NCI-H1436 treated with DMSO at 0.1 percent for 48 hours (cell line): ENCODE measurements around the gene THBS2.
"Not testable (repeated sequence)": the region's sequence is repeated elsewhere in the genome, so short reads cannot be mapped to it uniquely, and the experiment has no call there.

Experiments used
- DNase-seq: peaks from one replicate; lab custom pipeline; 2025; lab: John Stamatoyannopoulos, UW

The THBS2 gene

DNA sequence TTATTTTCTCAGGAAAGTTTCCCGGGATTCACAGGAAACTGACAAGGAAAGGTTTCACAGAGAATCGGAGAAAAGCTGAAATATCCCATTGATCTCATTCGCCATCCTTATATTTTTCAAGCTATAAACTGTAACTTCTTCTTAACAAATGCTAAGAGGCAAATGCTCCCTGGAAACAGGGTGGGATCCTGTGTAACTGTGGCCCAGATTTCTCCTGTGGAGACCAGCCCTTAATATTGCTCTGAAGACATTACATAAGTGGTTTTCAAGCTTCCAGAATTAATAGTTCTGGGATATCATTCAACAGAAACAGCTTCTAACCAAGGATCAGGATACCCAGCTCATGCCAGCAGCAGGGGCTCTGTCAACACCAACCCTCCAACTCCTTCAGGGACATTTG is 69.2 kb downstream of the THBS2 start:
- DNase-seq = no peak

DNA sequence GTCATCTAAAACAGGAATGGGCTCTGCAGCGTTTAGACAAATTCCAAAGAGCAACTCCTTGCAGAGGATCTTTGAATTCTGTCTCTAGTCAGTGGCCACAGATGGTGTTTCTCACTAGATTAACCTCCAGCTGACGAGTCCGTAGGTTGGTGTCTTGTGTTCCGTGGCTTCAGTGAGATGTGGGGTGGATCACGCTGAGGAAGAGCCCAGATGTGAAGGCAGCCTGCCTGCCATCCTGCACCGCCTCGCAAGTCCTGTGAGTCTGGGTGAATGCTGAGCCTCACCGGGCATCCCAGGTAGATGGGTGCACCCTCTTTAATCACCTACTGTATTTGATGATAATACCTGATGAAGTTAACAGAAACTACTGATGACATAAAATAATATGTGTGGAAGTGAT is 70.4 kb downstream of the THBS2 start:
- DNase-seq = no peak

DNA sequence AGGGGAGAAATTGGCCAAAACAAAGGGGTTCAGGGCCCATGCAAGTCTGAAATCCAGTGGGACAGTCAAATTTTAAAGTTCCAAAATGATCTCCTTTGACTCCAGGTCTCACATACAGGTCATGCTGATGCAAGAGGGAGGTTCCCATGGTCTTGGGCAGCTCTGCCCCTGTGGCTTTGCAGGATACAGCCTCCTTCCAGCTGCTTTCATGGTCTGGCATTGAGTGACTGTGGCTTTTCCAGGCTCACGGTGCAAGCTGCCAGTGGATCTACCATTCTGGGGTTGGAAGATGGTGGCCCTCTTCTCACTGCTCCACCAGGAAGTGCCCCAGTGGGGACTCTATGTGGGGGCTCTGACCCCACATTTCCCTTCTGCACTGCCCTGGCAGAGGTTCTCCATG is 73.8 kb downstream of the THBS2 start:
- not testable (repeated sequence) for DNase-seq

DNA sequence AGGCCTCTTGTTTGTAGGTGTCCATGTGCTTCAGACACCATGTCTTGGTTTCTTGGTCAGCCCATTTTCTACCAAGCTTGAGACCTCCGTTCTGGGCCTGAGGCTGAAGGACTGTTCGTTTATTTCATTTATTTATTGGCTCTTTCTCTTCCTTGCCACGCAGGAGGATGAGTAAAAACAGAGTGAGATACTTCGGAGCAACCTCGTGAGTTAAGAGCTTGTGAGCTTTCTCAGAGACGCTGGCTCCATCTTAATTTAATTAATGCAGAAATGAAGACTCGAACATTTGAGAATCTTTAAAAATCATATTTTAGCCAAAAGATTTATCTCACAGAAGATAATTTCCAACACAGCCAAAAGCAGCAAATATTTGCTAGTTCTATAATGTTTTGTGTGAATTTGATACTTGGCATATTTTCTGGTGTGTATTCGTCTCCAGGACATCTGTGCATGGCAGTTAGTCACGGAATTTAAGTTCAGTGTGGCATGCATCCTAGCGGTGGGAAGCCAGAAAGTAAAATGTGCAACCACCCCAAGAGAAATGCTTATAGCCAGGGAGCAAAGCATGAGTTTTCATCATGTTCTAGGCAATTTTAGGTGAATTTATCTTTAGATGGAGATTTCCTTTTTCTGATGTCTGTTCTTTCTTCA is 76.0 kb downstream of the THBS2 start:
- no peak for DNase-seq

DNA sequence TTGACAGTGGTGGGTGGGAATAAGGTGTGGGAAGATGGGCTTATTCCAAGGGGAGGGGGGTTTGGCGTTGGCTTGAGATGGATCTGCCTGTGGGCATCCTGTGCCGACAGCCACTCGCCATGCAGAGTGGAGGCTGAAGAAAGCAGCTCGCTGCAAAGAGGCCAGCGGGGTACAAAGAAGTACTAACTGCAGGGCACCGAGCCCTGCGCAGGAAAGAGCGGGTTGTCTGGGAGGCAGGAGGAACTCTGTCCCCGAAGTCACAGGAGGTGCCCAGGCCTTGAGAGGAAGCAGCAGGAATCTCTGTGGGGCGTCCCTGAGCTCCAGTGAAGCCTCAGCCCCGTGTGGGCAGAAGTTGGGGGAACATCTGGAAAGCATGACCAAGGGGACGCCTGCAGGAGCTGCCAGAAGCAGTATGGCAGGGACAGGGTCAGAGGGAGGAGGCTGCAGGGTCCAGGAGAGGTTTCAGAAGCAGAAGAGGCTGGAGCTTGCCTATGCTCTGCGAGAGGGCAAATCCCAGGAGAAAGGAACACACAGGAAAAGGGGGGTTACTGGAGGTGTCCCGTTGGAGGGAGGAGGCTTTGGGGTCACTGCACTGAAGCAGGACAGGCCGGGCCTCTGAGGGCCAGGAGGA is 77.2 kb downstream of the THBS2 start:
- no peak for DNase-seq

DNA sequence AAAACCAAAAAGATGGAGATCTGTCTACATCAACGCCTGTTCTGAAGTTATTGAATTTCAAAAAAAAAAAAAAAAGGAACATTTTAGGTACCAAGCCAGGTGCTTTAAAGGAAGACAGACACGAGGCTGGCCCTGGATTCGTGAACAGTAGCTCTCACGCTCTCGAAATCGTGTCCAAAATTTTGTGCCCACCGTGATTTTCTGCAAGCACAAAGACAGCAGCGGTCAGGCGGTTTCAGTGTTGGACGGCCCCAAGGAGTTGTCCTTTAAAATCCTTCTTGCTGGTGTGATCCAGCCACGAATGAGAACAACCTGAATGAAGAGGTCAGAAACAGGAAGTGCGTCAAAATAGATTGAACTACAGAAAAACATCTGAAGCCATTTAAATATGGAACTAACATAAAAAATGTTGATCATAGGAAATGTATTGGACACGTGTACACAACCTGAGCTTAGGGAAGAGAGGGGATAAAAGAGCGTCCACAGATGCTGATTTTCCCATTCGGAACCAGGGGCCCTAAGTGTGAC is 78.2 kb downstream of the THBS2 start:
- DNase-seq = no peak

DNA sequence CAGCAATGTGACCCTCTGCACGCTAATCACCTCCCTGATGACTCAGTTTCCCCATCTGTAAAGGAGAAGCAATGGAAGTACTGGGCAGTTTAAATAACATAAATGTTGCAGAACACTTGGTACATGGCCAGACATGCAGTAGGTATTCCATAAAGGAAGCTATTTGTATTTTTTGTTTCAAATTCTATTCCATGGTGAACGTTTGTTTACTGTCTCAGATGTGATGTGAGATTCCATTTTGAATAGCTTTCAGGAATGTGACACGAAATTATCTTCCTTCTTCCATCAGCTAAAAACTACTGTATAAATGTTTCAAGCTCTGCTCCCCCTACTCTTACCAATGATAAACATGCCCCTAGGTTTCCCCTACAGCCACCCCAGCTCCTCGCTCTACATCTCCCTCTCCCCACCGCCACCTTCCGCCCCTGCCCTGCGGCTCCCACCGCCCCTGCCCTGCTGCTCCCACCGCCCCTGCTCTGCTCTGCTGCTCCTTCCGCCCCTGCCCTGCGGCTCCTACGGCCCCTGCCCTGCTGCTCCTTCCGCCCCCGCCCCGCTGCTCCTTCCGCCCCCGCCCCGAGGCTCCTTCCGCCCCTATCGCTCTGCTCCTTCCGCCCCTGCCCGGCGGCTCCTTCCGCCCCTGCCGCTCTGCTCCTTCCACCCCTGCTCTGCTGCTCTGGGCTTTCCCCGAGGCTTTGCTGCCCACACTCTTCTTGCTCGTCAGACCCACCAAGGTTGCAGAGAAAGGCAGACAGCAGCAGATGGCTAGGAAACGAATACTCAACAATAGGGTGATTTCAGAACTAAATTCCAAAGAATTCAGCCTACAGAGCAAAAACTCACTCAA is 78.9 kb downstream of the THBS2 start:
- DNase-seq = no peak

DNA sequence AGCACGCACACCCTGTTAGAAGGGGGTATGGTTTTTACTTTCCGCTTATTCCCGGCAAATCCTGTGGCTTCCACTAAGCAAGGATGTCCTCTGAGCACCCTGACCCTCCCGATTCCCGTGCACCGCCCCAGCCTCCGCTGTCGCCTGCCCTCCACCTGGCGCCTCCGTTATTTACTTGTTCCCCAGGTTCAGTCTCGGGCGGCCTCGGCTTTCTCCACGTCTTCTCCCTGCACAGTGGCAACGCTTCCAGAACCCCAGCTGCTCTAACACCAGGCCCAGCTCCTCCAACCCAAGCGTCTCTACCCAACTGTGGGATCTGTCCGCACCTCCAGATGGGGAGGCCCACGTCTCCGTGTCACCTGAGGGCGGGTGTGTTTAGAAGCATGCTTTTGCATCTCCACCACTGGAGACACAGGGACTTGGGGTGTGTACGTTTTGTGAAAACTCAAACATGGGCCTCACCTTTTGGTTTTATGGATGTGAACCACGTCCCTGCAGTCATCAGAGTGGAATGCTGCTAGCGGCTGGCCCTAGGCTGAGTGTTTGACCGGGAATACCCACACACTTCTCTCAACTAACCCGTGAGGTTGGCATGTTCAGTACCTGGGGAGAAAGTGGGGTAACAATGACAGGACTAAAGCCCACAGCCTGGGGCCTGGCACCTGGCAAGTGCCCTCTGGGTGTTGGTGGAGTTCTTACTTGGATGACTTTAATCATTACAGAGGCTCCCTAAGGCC is 79.9 kb downstream of the THBS2 start:
- DNase-seq = no peak

DNA sequence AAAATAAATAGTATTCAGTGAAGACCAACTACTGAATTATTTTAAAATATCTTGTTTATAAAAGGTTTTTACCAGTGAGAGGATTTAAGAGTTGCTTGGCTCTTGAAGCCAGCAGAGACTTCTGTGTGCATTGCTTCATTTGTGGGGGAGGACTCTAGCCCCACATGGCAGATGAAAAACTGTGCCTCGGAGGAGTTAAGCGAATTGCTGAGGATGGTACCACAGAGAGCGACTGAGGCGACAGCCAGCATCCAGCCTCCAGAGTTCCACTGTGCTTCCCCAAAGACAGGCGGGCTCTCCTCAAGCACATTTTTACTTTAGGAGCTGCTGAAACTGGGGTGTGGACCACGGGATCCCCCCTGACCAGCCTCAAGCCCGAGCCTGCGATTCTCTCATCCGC is 80.7 kb downstream of the THBS2 start:
- DNase-seq = no peak

DNA sequence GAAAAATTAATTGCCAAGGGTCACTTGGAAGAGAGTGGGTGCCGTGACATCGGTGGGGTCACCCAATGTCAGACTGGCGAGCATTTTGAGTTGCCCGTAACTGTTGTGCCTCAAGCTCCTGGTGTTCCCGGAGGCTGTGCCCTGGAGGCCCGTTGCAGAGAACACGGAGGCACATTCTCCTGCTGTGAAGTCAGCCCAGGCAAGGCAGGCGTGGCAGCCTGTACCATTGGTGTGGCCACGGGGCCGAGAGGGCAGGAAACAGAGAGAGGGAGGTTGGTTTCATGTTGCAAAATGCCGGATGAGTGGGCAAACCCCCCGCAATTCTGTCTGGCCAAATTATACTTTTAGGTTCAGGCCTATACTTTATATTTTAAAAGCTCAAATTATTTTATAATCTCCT is 81.2 kb downstream of the THBS2 start:
- no peak for DNase-seq

DNA sequence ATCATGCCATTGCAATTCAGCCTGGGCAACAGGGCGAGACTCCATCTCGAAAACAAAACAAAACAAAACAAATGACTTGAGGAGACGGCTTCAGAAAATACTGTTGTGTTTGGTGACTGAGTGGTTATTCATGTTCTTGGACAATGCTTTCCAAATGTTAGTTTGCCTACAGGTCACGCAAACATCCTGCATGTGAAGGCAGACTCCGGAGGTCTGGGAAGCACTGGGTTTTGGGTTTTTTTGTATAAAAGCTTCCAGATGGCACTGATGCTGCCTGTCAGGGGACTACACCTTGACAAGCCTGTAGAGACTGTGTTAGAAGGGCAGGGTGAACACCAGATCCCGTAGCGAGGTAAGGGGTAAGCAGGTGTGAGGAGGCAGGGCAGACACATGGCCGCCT is 81.7 kb downstream of the THBS2 start:
- no peak for DNase-seq

DNA sequence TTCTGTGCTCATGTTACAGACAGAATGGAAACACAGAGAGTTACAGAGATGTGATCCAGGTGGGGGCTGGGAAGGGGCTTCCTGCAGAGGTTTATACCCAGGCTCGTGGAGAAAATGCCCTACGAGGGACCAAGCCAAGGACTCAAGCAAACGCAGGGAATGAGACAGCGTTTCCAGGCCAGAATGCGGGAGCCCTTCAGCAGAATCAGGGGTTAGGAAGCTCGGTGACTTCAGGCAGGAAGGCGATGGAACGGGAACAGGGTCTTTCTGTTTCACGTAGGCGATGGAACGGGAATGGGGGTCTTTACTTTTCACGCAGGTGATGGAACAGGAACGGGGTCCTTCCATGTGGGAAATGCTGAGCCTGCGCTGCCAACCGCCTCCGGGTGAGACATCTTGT is 82.6 kb downstream of the THBS2 start:
- no peak for DNase-seq

DNA sequence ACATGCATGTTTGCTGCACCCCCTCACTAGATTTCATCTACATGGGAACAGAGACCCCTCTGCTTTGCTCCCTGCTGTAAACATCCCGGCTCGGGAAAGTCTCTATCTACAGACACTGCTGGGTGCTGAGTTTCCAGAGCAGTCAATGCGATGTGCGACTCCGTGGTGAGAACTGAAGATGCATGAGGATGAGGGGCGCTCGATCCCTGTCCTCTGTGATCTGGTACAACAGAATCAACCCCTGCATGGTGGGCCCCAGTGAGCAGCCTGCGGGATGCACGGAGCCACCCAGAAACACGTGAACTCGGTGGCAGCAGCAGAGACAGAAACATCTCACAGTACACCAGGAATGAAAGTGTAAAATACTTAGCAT is 83.1 kb downstream of the THBS2 start:
- DNase-seq = no peak

DNA sequence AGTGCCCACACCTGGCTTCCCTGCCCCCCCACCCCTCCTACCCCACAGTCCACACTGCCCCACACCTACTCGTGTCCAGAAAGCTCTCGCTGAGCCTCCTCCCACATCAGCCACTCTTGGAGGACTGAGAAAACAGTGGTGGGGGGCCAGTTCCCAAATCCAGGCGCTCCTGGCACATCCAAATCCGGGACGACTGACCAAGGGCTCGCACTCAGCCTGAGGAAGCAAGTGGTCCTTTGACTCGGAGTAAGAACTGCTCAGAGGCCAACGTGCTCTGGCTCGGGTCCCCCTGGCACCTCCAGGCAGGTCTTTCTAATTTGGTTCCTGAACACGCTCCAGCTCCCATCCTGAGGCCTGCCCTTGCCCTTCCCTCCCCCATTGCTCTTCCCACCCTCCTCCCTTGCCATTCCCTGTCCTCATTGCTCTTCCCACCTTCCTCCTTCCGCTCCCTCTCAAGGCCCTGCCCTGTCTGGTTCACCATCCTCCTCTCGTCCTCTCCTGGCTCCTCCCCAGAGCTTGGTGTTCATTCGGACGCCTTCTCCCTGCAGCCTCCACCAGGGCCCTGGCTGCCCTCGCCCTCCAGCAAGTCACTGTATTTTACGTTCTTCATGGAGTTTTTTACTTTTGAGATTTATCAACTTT is 83.6 kb downstream of the THBS2 start:
- DNase-seq = no peak

DNA sequence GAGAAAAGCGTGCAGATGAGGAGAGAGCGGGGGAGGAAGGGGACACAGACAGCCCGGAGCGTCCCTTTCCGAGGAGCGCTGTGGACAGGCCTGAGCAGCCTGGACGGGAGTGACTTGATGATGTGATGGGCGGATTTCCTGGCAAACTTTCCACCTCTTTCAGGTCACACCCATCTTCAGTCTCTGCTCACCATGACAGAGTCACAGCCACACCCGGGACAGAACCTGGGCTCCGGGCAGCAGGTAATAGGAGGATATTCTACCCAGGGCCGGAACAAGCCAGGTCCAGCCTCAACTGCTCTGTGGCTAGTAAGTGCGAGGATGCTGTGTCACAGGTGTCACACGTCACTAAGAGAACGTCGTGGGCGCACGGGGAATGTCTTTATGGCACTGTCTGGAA is 84.3 kb downstream of the THBS2 start:
- DNase-seq = no peak

DNA sequence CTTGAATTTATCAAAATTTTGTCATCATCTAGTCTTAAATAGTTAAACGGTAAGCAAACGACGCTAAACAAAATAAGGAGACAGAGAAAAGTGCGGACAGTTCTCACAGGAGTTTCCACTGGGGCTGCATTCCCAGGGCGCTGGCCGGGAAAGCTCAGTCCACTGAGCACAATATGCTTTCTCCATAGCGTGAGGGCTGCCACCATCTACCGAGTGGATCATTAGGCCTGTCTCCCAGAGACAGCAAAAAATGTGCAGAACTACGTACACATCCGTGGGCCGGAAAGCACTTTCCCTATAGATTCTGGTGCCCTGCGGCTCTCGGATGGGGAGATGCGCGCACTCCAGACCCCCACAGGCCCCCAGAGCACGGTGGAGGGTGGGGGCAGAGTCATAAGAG is 84.9 kb downstream of the THBS2 start:
- no peak for DNase-seq

DNA sequence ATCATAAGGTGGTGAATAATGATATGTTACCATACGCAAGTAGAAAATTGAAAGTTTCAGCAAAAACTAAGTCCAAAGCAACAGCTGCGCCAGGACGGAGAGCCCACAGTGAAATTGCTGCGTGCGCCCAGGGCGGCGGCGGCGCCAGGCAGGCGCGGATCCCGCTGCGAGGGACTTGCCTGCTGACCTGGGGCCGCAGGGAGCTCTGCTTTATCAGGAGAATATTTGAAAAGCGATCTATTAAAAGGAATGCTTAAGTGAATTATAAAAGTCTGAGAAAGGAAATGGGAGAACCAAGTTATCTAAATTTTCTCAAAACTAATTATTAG is 85.4 kb downstream of the THBS2 start:
- DNase-seq = no peak

DNA sequence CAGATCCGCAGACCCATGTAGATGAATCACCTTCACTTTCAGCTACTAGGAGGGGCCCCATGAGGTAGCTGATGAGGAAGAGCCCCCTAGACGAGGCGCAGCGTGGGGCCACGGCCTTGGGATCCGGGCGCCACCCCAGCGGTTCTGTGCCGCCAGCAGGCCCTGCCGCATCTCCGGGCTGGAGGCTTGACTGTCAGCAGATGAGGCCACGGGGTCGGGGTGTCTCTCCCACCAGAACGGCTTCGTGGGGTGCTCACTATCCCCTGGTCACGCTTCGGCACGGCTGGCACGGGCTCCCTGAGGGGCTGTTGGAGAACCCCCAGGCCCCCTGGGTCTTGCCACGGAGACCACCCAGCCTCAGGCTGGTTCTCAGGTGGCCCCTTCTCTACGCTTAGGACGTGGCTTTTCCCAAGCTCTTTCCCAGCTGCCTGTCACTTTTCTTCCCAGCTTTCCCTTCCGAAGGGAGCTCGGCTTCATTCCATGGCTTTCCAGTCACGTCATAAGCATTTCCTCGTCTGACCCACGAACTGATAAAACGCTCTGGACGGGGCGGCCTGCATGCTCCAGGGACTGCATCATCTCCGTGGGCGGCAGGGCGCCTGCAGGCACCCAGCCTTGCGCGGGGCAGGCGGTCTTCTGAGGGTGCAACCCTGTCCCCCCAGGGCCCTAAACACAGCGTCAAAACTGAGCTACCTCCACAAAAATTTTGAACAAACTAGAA is 85.9 kb downstream of the THBS2 start:
- no peak for DNase-seq

DNA sequence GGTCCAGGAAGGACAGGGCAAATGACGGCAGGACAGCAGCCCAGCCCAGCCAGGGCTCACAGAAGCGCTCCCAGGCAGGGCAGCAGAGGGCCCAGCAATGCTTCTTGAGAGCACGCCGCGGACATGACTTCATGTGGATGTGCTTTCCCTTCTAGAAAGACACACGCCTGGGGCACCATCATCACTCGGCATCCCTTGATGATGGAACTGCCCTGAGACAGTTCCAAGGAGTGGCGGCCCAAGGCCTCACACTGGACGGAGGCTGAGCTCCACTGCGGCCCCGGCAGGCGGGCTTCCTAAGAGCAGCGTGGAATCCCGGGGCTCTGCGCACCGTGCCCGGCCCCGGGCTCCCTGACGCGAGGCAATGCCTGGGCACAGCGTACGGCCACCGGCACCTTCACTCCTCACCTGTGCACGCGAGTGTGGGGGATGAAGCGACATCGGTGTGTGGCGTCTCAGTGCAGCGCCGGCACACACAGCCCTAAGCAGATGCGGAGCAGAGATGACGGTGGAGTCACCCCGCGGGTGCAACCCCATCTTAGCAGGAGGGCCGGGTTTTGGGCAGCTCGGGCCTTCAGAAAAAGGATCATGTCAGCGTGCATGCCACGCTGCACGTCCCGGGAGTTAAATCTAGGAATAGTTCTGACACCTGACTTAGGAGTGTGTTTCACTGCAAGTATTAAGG is 86.6 kb downstream of the THBS2 start:
- no peak for DNase-seq
